Endothelial cell of umbilical vein (primary cell): ENCODE measurements around the gene SULT1A3. TPM values are rescaled to one million over a fixed set of nuclear protein-coding genes. Genes with fewer than 3 reads are reported as not detected.
"Not testable (repeated sequence)": the region's sequence is repeated elsewhere in the genome, so short reads cannot be mapped to it uniquely, and the experiment has no call there.

Experiments used
- BruUV-seq: library from RNA; stranded (reverse); fragments of 400-500 nt; replicated peaks from 2 replicates; lab custom pipeline; 2021; lab: Mats Ljungman, UMichigan
- CTCF ChIA-PET: fragments of 300-600, 350-600 bp; sonication (Branson Sonifier 250); formaldehyde crosslinking; loops from one replicate; lab custom pipeline; 2021; ENCODE audit warnings: antibody characterized with exemption, inconsistent platforms; lab: Charles Lee
- POLR2A ChIA-PET: fragments of 300-600, 350-600 bp; sonication (Branson Sonifier 250); formaldehyde crosslinking; loops from one replicate; lab custom pipeline; 2021; ENCODE audit warnings: antibody characterized with exemption, inconsistent platforms; lab: Charles Lee
- DNase-seq: peaks from one replicate; pipeline ENCODE4 v3.0.0-alpha.2; 2011; ENCODE audit warnings: low read depth, low spot score
- FAIRE-seq: peaks from 2 replicates; lab custom pipeline; 2011; peaks lifted over from hg19 to GRCh38; lab: Jason Lieb, UNC
- H2AFZ ChIP-seq: 2 replicates; pipeline ENCODE4 v1.6.0; 2012; ENCODE audit warnings: low read depth, low read length, control low read depth, inconsistent platforms
- H3K27ac ChIP-seq: 2 replicates; pipeline ENCODE4 v1.5.1; 2011; ENCODE audit warnings: low read depth, mild to moderate bottlenecking, control low read depth, low read length, moderate library complexity; ENCODE audit not compliant: insufficient read depth
- H3K27me3 ChIP-seq, 2 experiments: 2 replicates each; pipeline versions ENCODE4 v1.6.0 to v1.6.1; 2011; ENCODE audit warnings: low read length in 2 of 2, mixed read lengths in 1 of 2; ENCODE audit not compliant: control insufficient read depth in 2 of 2, insufficient read depth in 2 of 2
- H3K36me3 ChIP-seq, 2 experiments: 2 replicates in 1 of 2; 3 replicates in 1 of 2; pipeline ENCODE4 v1.5.1; 2011; ENCODE audit warnings: low read length in 2 of 2, mild to moderate bottlenecking in 1 of 2, moderate library complexity in 1 of 2; ENCODE audit not compliant: control insufficient read depth in 2 of 2, insufficient read depth in 2 of 2; ENCODE audit errors: extremely low read depth in 1 of 2
- H3K4me1 ChIP-seq: 3 replicates; pipeline ENCODE4 v1.5.1; 2011; ENCODE audit warnings: mild to moderate bottlenecking, low read length; ENCODE audit not compliant: control insufficient read depth, insufficient read depth; ENCODE audit errors: extremely low read depth
- H3K4me2 ChIP-seq: 2 replicates; pipeline ENCODE4 v1.6.1; 2011; ENCODE audit warnings: low read length, control low read depth, mixed read lengths; ENCODE audit not compliant: insufficient read depth
- H3K4me3 ChIP-seq, 3 experiments: fragments of 200-600 bp in 1 of 3; sonication (generic), shearing (Covaris generic) in 1 of 3; replicated peaks in 1 of 3; 2 replicates each; pipeline ENCODE4 v1.5.1; 2011 to 2016; ENCODE audit warnings: control low read depth in 3 of 3, low read length in 3 of 3, mild to moderate bottlenecking in 2 of 3, inconsistent platforms in 1 of 3, low read depth in 1 of 3, moderate library complexity in 1 of 3; ENCODE audit not compliant: insufficient read depth in 1 of 3
- H3K79me2 ChIP-seq: 2 replicates; pipeline ENCODE4 v1.6.0; 2012; ENCODE audit warnings: low read length, inconsistent platforms; ENCODE audit not compliant: control insufficient read depth, insufficient read depth
- H3K9ac ChIP-seq: replicated peaks from 2 replicates; pipeline ENCODE3; 2011; ENCODE audit warnings: low read length, control low read depth; ENCODE audit not compliant: insufficient read depth; ENCODE audit errors: extremely low read depth
- H3K9me1 ChIP-seq: replicated peaks from 3 replicates; pipeline ENCODE4 v1.6.0; 2011; ENCODE audit warnings: mild to moderate bottlenecking, low read length; ENCODE audit not compliant: control insufficient read depth, insufficient read depth; ENCODE audit errors: extremely low read depth
- H3K9me3 ChIP-seq: replicated peaks from 2 replicates; pipeline ENCODE4 v1.5.1; 2012; ENCODE audit warnings: low read length, inconsistent platforms; ENCODE audit not compliant: control insufficient read depth, insufficient read depth
- H4K20me1 ChIP-seq: replicated peaks from 2 replicates; pipeline ENCODE3; 2011; ENCODE audit warnings: mild to moderate bottlenecking, low read length; ENCODE audit not compliant: control insufficient read depth, insufficient read depth; ENCODE audit errors: extremely low read depth
- dilution Hi-C: fragments of 300-500 bp; cut with MboI; formaldehyde crosslinking; loops from one replicate; pipeline ENCODE4 v1.15.0; 2019; ENCODE audit warnings: low sequenced_read_pairs; ENCODE audit not compliant: extremely low pct_ligation_motif_present
- intact Hi-C: fragments of 100-400 bp; cut with micrococcal nuclease; formaldehyde crosslinking; loops from one replicate; pipeline ENCODE4 v1.10.0; 2022
- polyA plus RNA-seq, 4 experiments: library from polyadenylated mRNA; depleted of rRNA in 3 of 4; stranded (reverse) in 3 of 4; unstranded in 1 of 4; fragments of >200 nt; gene quantifications; 2 replicates each; pipeline versions ENCODE4 v1.2.1 to v1.2.3, GENCODE V29; 2011 to 2012; ENCODE audit warnings: missing spikeins in 1 of 4
- small RNA-seq: library from RNA; depleted of rRNA; stranded (forward); fragments of <200 nt; gene quantifications from one replicate; pipeline ENCODE3, GENCODE V24; 2012; ENCODE audit warnings: low replicate concordance, low read depth; ENCODE audit not compliant: insufficient read depth, insufficient read length
- total RNA-seq: library from RNA; stranded (reverse); gene quantifications from 2 replicates; pipeline ENCODE4 v1.2.3, GENCODE V29; 2021

The SULT1A3 gene
- total and polyA plus RNA-seq, 2 donors (not counting 3 experiments of a cell fraction or from before 2014, with no cell fraction given) = 5.1 to 12.2 TPM

GRCh38 chr16:30211414-30211813, 12.4 kb downstream of the SULT1A3 start:
- POLR2A ChIA-PET, H3K9ac ChIP-seq, H3K27me3 ChIP-seq, FAIRE-seq, dilution Hi-C loops, H3K27ac ChIP-seq, H4K20me1 ChIP-seq, BruUV-seq, H3K9me1 ChIP-seq, CTCF ChIA-PET, H3K9me3 ChIP-seq, H2AFZ ChIP-seq, intact Hi-C loops, H3K4me1 ChIP-seq, H3K36me3 ChIP-seq, H3K4me2 ChIP-seq, H3K79me2 ChIP-seq, H3K4me3 ChIP-seq, DNase-seq: not testable (repeated sequence)

GRCh38 chr16:30217082-30217481, 18.0 kb downstream of the SULT1A3 start:
- H3K9ac ChIP-seq, H4K20me1 ChIP-seq, FAIRE-seq, H3K27me3 ChIP-seq, H3K4me1 ChIP-seq, H3K4me2 ChIP-seq, H3K79me2 ChIP-seq, H3K27ac ChIP-seq, CTCF ChIA-PET, H3K9me3 ChIP-seq, POLR2A ChIA-PET, DNase-seq, BruUV-seq, intact Hi-C loops, H3K4me3 ChIP-seq, dilution Hi-C loops, H3K9me1 ChIP-seq, H3K36me3 ChIP-seq, H2AFZ ChIP-seq: not testable (repeated sequence)

GRCh38 chr16:30248379-30248778, 49.3 kb downstream of the SULT1A3 start, which contains the start of gene NPIPB13:
Gene NPIPB13 (minus strand): TSS chr16:30248479. CDS start chr16:30245573, 2,906 bp downstream.
- H3K79me2 ChIP-seq, H3K36me3 ChIP-seq, H3K9ac ChIP-seq, H3K27ac ChIP-seq, POLR2A ChIA-PET, dilution Hi-C loops, intact Hi-C loops, H2AFZ ChIP-seq, BruUV-seq, CTCF ChIA-PET, H3K4me1 ChIP-seq, H3K9me1 ChIP-seq, DNase-seq, FAIRE-seq, H3K9me3 ChIP-seq, H3K4me3 ChIP-seq, H3K27me3 ChIP-seq, H4K20me1 ChIP-seq, H3K4me2 ChIP-seq: not testable (repeated sequence)

Small RNA genes lying within 50 kb of the gene (small RNA-seq; reads per million reads assigned to genes)
- not detected for gene AC106782.4

Other genes starting within 250 kb of the SULT1A3 start
- 99.4 and 110 TPM in 2 replicates for gene TMEM219, start 237.2 kb upstream of the SULT1A3 start, total RNA-seq
- 182 and 201 TPM in 2 replicates for gene TMEM219, start 237.2 kb upstream of the SULT1A3 start, polyA plus RNA-seq
- 112 and 114 TPM in 2 replicates for gene TAOK2, start 225.4 kb upstream of the SULT1A3 start, total RNA-seq
- gene TAOK2, start 225.4 kb upstream of the SULT1A3 start, polyA plus RNA-seq = 52.8 and 57.5 TPM in 2 replicates
- 8.6 and 8.7 TPM in 2 replicates for gene HIRIP3, start 203.6 kb upstream of the SULT1A3 start, total RNA-seq
- 6.7 and 7.2 TPM in 2 replicates for gene HIRIP3, start 203.6 kb upstream of the SULT1A3 start, polyA plus RNA-seq
- gene INO80E, start 203.0 kb upstream of the SULT1A3 start, total RNA-seq = 76.4 and 84.1 TPM in 2 replicates
- gene INO80E, start 203.0 kb upstream of the SULT1A3 start, polyA plus RNA-seq = 41.7 and 42.7 TPM in 2 replicates
- 0.58 and 0.60 TPM in 2 replicates for gene DOC2A, start 188.2 kb upstream of the SULT1A3 start, total RNA-seq
- gene DOC2A, start 188.2 kb upstream of the SULT1A3 start, polyA plus RNA-seq = 0.63 and 1.1 TPM in 2 replicates
- gene C16orf92, start 176.1 kb upstream of the SULT1A3 start, total RNA-seq = not detected in 2 replicates
- not detected in 2 replicates for gene C16orf92, start 176.1 kb upstream of the SULT1A3 start, polyA plus RNA-seq
- 0.86 and 0.99 TPM in 2 replicates for gene TLCD3B, start 168.0 kb upstream of the SULT1A3 start, total RNA-seq
- gene TLCD3B, start 168.0 kb upstream of the SULT1A3 start, polyA plus RNA-seq = 0.37 and 0.59 TPM in 2 replicates
- 1,029 and 1,114 TPM in 2 replicates for gene ALDOA, start 133.5 kb upstream of the SULT1A3 start, total RNA-seq
- 871 and 972 TPM in 2 replicates for gene ALDOA, start 133.5 kb upstream of the SULT1A3 start, polyA plus RNA-seq
- 159 and 167 TPM in 2 replicates for gene PPP4C, start 123.3 kb upstream of the SULT1A3 start, total RNA-seq
- 327 and 378 TPM in 2 replicates for gene PPP4C, start 123.3 kb upstream of the SULT1A3 start, polyA plus RNA-seq
- 0.42 and 0.60 TPM in 2 replicates for gene TBX6, start 107.3 kb upstream of the SULT1A3 start, total RNA-seq
- gene TBX6, start 107.3 kb upstream of the SULT1A3 start, polyA plus RNA-seq = 0.30 and 0.40 TPM in 2 replicates
- gene YPEL3, start 103.0 kb upstream of the SULT1A3 start, total RNA-seq = 46.1 and 47.6 TPM in 2 replicates
- gene YPEL3, start 103.0 kb upstream of the SULT1A3 start, polyA plus RNA-seq = 78.0 and 89.7 TPM in 2 replicates
- 17.9 and 18.6 TPM in 2 replicates for gene GDPD3, start 85.7 kb upstream of the SULT1A3 start, total RNA-seq
- gene GDPD3, start 85.7 kb upstream of the SULT1A3 start, polyA plus RNA-seq = 7.8 and 8.0 TPM in 2 replicates
- gene MAPK3, start 76.0 kb upstream of the SULT1A3 start, total RNA-seq = 138 and 143 TPM in 2 replicates
- gene MAPK3, start 76.0 kb upstream of the SULT1A3 start, polyA plus RNA-seq = 294 and 337 TPM in 2 replicates
- 6.1 and 6.6 TPM in 2 replicates for gene CORO1A, start 15.7 kb upstream of the SULT1A3 start, total RNA-seq
- 4.7 and 6.4 TPM in 2 replicates for gene CORO1A, start 15.7 kb upstream of the SULT1A3 start, polyA plus RNA-seq
- 161 and 173 TPM in 2 replicates for gene BOLA2B, start 5.6 kb upstream of the SULT1A3 start, total RNA-seq
- 310 and 354 TPM in 2 replicates for gene BOLA2B, start 5.6 kb upstream of the SULT1A3 start, polyA plus RNA-seq
- 30.9 and 77.9 TPM in 2 replicates for gene SLX1A, start 5.4 kb upstream of the SULT1A3 start, total RNA-seq
- 28.9 and 29.8 TPM in 2 replicates for gene SLX1A, start 5.4 kb upstream of the SULT1A3 start, polyA plus RNA-seq
- 19.3 and 23.5 TPM in 2 replicates for gene NPIPB13, start 49.2 kb downstream of the SULT1A3 start, total RNA-seq
- gene NPIPB13, start 49.2 kb downstream of the SULT1A3 start, polyA plus RNA-seq = 4.4 and 7.8 TPM in 2 replicates
- gene CD2BP2, start 156.1 kb downstream of the SULT1A3 start, total RNA-seq = 75.7 and 76.4 TPM in 2 replicates
- gene CD2BP2, start 156.1 kb downstream of the SULT1A3 start, polyA plus RNA-seq = 35.3 and 47.2 TPM in 2 replicates
- gene TBC1D10B, start 171.2 kb downstream of the SULT1A3 start, total RNA-seq = 57.4 and 63.0 TPM in 2 replicates
- gene TBC1D10B, start 171.2 kb downstream of the SULT1A3 start, polyA plus RNA-seq = 37.0 and 37.1 TPM in 2 replicates
- 1.3 TPM in 1 of 2 replicates, not detected in the other for gene MYL11, start 175.5 kb downstream of the SULT1A3 start, total RNA-seq
- gene MYL11, start 175.5 kb downstream of the SULT1A3 start, polyA plus RNA-seq = not detected in 2 replicates
- gene SEPTIN1, start 183.3 kb downstream of the SULT1A3 start, total RNA-seq = 0.75 and 1.2 TPM in 2 replicates
- 0.06 and 0.07 TPM in 2 replicates for gene SEPTIN1, start 183.3 kb downstream of the SULT1A3 start, polyA plus RNA-seq
- gene ZNF48, start 196.2 kb downstream of the SULT1A3 start, total RNA-seq = 15.1 and 15.3 TPM in 2 replicates
- gene ZNF48, start 196.2 kb downstream of the SULT1A3 start, polyA plus RNA-seq = 16.1 TPM in 2 replicates
- gene ZNF771, start 208.4 kb downstream of the SULT1A3 start, total RNA-seq = 10.3 and 11.7 TPM in 2 replicates
- gene ZNF771, start 208.4 kb downstream of the SULT1A3 start, polyA plus RNA-seq = 16.8 and 28.8 TPM in 2 replicates
- 65.2 and 68.0 TPM in 2 replicates for gene DCTPP1, start 230.8 kb downstream of the SULT1A3 start, total RNA-seq
- 82.0 and 88.6 TPM in 2 replicates for gene DCTPP1, start 230.8 kb downstream of the SULT1A3 start, polyA plus RNA-seq
- gene SEPHS2, start 246.6 kb downstream of the SULT1A3 start, total RNA-seq = 32.0 and 32.8 TPM in 2 replicates
- gene SEPHS2, start 246.6 kb downstream of the SULT1A3 start, polyA plus RNA-seq = 19.4 and 22.9 TPM in 2 replicates